IPS-NIHi11 (cell line): ENCODE data around the gene NAV2.

Source experiments
- DNase-seq: peaks from one replicate; pipeline ENCODE4 v3.0.0; 2012; ENCODE audit warnings: mixed read lengths, low spot score

Gene NAV2

GRCh38 chr11:20041499-20041898 lies 328.9 kb downstream of the NAV2 start:
- DNase-seq, result no peak

DNA sequence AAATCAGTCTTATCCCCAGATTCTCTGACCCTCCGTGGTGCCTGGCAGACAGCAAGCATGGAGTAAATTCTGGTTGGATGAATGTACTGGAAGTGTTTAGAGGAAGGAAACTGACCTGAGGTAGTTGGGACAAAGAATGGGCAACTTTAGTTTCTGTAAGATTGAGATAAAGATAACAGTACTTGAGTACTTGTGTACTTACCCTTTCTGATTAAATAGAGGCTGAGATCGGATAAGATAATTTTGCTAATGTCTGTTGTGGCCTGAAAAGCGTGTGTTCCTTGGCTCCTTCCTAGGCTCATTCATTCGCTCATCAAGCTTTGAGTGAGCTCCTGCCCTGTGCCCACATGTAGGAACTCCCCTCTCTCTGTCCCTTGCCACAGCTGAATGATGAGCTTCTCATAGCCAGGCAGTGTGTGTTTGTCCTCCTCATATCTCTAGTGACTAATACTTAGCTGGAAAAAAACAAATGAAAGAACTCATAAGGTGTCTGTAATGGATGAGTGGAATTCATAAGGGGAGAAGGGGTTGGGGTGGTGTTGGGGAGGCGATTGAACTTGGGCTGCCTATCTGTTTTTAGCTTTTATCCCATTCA lies 329.5 kb downstream of the NAV2 start:
- no peak for DNase-seq

- no peak for DNase-seq
These were observed 330.2 kb downstream of the NAV2 start for GRCh38 chr11:20042811-20043341.

DNA sequence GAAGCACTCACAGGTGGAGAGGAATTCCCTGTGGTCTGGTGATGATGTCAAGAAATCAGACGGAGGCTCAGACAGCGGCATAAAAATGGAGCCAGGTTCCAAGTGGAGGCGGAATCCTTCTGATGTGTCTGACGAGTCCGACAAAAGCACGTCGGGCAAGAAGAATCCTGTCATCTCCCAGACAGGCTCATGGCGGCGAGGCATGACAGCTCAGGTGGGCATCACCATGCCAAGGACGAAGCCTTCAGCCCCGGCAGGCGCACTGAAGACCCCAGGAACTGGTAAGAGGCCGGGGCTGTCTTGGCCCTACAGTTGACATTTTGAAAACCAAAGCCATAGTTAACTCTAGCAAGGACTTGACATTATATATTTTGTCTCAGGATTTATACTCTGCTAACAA lies 331.4 kb downstream of the NAV2 start:
- no peak for DNase-seq

GRCh38 chr11:20045098-20045688 lies 332.6 kb downstream of the NAV2 start:
- DNase-seq, result no peak

- DNase-seq, result no peak
These were observed 333.8 kb downstream of the NAV2 start for GRCh38 chr11:20046416-20046815.

DNA sequence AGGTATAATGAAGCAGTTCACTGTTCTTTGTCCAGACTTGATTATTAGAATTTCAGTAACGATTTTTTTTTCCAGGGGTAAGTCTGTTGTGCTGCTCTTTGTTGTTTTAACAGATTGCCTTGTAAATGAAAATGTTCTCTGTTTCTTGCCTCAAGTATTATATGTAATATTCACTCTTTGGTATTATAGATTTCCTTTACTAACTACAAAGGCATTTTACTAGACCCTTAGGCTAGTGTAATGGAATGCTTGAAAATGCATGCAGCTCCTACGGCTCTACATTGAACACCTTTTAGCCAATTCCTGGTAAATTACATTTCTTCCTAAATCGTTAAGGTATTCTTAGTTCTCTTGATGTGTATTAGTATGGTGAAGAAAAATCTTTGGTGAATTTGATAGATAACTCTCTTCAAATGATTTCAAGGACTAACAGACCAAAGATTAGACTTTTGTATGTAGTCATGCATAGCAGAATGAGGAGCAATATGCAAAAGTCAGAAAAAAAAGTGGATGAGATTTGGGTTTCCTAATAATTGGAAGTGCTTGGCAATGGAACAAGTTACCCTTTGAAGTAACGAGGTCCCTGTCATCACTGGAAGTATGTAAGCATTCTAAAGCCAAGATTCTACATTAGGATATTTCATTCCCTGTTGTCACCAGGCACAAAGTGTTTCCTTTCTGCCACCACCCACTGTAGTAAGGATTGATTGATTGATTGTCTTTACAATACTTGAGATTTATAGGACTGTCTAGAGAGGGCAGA lies 334.6 kb downstream of the NAV2 start:
- DNase-seq, result no peak

GRCh38 chr11:20047769-20048154 lies 335.1 kb downstream of the NAV2 start:
- DNase-seq, result no peak

DNA sequence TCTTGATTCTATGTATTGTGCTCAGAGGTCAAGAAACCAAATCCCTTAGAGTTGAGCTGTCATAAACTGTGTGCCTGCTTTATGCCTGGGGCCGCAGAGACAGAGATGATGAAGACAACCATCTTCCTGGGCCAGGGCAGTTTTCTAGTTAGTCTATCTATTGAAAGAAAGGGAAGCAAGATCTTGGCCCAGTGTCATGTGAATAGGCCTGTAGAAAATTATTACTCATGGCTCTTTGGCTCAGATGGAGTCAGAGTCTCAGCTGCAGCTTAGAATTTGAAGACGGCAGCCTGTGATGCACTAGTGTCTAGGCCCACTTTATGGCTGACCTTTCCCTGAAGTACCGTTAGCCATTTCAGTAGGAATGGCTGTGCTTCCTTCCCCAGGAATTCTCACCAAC lies 335.6 kb downstream of the NAV2 start:
- DNase-seq, result no peak

- no peak for DNase-seq
These were observed 336.1 kb downstream of the NAV2 start for GRCh38 chr11:20048707-20049106.

DNA sequence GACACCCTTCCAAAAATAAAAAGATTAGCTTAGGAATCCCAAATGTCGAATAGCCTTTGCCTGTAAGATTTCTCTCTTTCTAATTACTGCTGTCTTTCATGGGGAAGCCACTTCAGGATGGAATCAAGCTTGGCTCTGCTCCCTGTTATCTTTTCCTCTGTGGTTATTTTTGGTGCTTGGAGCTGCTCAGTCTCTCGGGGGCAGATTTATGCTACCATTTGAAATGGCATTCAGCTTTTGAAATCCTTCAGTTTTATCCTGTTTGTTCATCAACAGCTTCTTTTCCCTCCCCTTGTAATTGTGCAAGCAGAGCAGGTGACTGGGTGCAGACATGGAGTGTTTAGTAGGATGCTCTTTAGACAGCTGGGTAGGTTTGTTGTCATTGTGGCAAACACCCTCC lies 336.6 kb downstream of the NAV2 start:
- no peak for DNase-seq

DNA sequence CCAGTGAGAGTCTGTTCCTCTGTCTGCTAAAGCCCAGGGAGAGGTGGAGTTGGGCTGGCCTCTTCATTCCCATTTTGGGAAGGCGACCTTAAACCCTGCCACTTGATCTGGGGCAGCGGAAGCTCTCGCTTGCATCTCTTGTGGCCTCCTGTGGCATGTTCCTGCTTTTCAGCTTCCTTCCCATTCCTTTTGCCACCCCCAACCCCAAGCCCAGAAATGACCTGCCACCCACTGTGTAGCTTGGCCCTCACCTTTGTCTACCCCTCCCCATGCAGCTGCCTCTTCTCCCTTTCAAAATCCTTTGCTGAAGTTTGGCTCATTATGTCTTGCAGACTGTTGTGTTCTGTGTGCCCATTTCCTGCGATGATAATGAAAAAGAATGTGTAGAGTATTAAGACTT lies 337.4 kb downstream of the NAV2 start:
- no peak for DNase-seq

DNA sequence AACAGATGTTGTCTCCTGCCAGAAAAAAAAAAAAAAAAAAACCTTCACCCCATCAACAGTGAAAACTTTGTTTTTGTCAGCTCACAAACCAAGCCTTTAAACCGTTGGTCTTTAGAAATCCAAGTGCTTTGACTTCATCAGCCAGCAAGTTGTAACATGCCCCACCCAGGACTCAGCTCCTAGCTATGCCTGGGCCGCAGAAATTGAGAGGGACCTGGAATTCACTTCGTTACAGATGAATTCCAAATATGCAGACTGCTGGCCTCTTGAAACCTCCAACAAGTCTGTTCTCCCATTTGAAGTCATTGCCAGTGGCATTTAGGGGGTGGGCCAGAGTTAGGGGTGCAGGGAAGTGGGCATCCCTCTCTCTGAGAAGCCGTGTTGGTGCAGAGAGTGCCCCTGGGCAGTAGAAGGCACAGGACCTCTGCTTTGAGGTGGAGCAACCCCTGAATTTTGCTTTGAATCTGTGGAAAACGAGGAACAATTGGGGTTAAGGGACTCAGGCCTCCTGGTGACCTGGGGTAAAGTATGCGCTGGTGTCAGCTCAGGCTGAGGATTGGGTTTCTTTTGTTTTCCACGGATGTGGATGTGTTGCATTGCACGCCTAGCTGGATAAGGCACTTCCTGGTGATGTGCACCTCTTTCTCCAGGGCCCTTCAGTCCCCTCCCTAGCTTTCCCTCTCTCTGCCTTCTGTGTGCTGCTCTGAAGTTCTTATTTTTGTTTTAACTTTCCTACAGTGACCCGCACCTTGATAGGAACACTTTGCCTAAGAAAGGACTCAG lies 338.1 kb downstream of the NAV2 start:
- no peak for DNase-seq

DNA sequence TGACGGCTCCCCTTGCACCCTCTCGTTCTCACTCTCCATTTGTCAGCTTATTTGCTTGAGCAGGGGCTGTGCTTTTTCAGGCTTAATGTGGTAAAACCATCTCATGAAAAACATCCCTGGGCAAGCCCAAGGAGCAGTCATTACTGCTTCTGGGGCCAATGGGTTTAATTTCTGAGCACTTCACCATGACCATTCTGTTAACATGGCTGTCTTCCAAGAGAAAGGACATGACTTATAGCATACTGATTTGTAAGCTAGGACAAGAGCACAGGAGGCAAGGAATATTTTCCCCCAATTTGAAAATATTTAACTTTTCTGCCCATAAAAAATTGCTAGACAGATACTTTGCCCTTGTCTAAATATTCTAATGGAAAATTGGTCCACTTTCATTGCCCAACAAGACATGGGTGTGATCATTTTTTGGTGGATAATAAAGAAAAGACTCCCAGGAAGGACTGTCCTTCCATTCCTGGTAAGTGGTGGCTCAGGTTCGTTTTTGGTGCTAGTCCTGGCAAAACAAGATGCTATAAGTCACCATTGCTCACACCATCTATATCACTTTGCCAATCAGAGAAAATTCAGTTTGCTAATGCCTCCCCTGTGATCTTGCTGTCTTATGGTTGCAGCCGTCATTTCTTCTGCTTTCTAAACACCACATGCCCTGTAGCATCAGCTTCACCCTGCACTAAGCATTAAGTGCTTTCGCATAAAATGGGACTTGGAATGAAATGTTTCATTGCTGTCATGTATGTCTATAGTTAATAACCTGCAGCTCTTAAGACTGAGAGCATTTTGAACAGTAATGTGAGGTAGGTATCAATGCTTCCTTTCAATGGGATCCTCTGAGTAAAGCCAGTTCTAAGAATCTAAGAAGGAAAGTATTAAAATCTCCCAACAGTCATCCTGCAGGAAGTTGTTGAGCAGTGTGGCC lies 339.1 kb downstream of the NAV2 start:
- no peak for DNase-seq

- DNase-seq, result no peak
These were observed 340.9 kb downstream of the NAV2 start for GRCh38 chr11:20053572-20053971.

DNA sequence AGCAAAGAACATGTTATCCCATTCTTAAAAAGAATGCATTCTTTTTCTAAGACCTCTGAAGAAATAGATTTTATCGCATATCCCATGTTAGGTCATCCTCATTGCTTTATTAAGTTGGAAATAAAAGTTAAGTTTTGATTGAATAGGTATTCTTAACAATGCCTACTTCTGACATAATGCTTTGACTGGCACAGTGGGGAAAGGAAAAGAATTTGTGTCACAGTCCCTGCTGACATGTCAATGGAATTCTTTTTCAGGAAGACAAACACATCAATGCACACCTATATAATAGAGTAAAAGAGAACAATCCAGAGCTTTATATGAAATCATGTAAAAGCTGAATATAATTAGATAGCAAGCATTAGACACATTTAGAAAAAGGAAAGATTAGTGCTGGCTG lies 341.9 kb downstream of the NAV2 start:
- no peak for DNase-seq

- no peak for DNase-seq
These were observed 342.7 kb downstream of the NAV2 start for GRCh38 chr11:20055312-20055711.

- no peak for DNase-seq
These were observed 343.7 kb downstream of the NAV2 start for GRCh38 chr11:20056109-20056949.

DNA sequence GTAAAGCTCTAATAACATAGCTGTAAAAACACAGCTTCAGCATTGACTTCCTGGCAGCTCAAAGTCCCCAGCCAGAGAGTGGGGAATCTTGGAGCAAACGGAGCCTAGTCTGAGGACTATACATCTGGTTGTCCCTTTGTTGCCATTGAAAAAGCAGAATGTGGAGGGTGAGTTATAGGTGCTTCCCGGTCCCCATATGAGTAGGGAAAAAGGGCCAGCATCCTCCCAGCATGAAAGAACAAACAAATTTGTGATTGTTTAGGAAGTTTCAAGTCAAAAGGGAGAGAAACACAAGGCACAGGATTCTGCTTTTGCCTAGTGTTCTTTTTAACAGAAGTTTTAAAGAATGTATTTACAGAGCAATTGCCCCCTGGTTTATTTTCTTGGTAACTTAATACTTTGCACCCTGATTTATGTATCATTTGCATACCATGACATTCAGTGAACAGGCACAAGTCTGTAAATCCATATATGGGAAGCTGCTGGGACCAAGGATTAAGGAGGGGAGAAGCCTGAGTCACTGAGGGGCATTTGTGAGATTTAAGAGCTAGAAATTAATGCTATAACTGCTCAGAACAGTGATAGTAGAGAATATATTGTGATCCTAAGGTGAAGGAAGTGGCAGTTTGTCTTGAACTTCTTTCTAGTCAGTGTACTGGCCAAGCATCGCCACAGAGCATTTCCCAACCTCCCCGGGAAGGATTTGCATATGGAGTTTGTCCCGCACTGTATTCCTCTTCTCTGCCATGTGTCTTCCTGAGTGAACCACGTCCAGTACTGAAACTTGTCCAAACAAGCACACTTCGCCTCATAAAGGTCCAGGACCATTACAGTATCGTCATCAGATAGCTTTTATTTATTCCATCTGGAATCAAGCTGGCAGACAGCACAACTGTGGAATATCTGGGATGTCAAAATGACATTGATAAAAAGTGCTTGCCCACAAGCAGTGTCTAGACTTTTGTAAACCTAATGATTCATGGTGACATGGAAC lies 344.6 kb downstream of the NAV2 start:
- DNase-seq, result no peak
